HUES64 (cell line): ENCODE measurements around the gene YIF1B.
A peak's percentile ranks its signal among the peaks of the same experiment; 100 is the strongest.
"Not testable (repeated sequence)": the region's sequence is repeated elsewhere in the genome, so short reads cannot be mapped to it uniquely, and the experiment has no call there.

Source experiments
- H3K27ac ChIP-seq: 2 replicates; pipeline ENCODE4 v1.7.0; 2013; ENCODE audit warnings: low read depth, low read length, inconsistent platforms
- H3K27me3 ChIP-seq: 2 replicates; pipeline ENCODE4 v1.6.1; 2013; ENCODE audit warnings: mild to moderate bottlenecking, low read length; ENCODE audit not compliant: insufficient read depth
- H3K36me3 ChIP-seq: 2 replicates; pipeline ENCODE4 v1.6.1; 2013; ENCODE audit warnings: mild to moderate bottlenecking, low read length; ENCODE audit not compliant: insufficient read depth
- H3K4me1 ChIP-seq: 2 replicates; pipeline ENCODE4 v1.6.1; 2013; ENCODE audit warnings: mild to moderate bottlenecking, low read length, moderate library complexity; ENCODE audit not compliant: insufficient read depth
- H3K4me3 ChIP-seq: 2 replicates; pipeline ENCODE4 v1.5.1; 2013; ENCODE audit warnings: mild to moderate bottlenecking, low read length, moderate library complexity
- H3K9ac ChIP-seq: 2 replicates; pipeline ENCODE4 v1.6.1; 2013; ENCODE audit warnings: mild to moderate bottlenecking, low read depth, low read length
- H3K9me3 ChIP-seq: 2 replicates; pipeline ENCODE4 v1.6.1; 2013; ENCODE audit warnings: low read depth, low read length; ENCODE audit not compliant: insufficient read depth
- WGBS: fragments of 150-250, 120-280 bp; methylation state at CpG from one replicate; pipeline ENCODE4 v1.1.7; 2013; ENCODE audit warnings: missing lambda C conversion rate; 5-methylcytosine and 5-hydroxymethylcytosine counted together

YIF1B gene

GRCh38 chr19:38267761-38268483, 47.8 kb downstream of the YIF1B start:
- WGBS = 73% methylated on average over 12 of the region's 12 CpGs
- no peaks in the 10 kb centered on the region for H3K9me3 ChIP-seq
- H3K27me3 ChIP-seq = no peaks in the 10 kb centered on the region
- H3K36me3 ChIP-seq = no peaks in the 10 kb centered on the region
- H3K4me3 ChIP-seq = no peak overlapping the region
- peak overlapping the region; percentile 47; the same call in 1 of the 2 replicates for H3K27ac ChIP-seq
- H3K9ac ChIP-seq = peak overlapping the region; percentile 5
- peaks cover 35% of the 10 kb centered on the region for H3K4me1 ChIP-seq

- Histone ChIP-seq H3K36me3 (no peaks in the 10 kb centered on the region), H3K27ac (peak overlapping the region; percentile 17; the same call in 1 of the 2 replicates), H3K9ac (peak overlapping the region; percentile 3; the same call in 1 of the 2 replicates), H3K4me1 (peaks cover 35% of the 10 kb centered on the region), H3K4me3 (0 out of 2 replicates have a peak overlapping the region, but pooled peaks have one; percentile 7), H3K27me3 (no peaks in the 10 kb centered on the region), H3K9me3 (no peaks in the 10 kb centered on the region)
- WGBS = 67% methylated on average over 12 of the region's 12 CpGs
Measured at GRCh38 chr19:38266981-38267597, 48.7 kb downstream of the YIF1B start.

- 88% methylated on average over 12 of the region's 12 CpGs for WGBS
- Histone ChIP-seq H3K9me3 (no peaks in the 10 kb centered on the region), H3K27ac (no peak overlapping the region), H3K36me3 (no peaks in the 10 kb centered on the region), H3K4me1 (peaks cover 35% of the 10 kb centered on the region), H3K27me3 (no peaks in the 10 kb centered on the region), H3K9ac (no peak overlapping the region; the same call in 1 of the 2 replicates), H3K4me3 (peak overlapping the region; percentile 86)
Measured at GRCh38 chr19:38265921-38266429, 49.8 kb downstream of the YIF1B start.

- WGBS = 28% methylated on average over 14 of the region's 14 CpGs
- H3K27ac ChIP-seq = peak overlapping the region; percentile 96
- H3K27me3 ChIP-seq = no peaks in the 10 kb centered on the region
- H3K9ac ChIP-seq = peak overlapping the region; percentile 83
- H3K9me3 ChIP-seq = no peaks in the 10 kb centered on the region
- no peaks in the 10 kb centered on the region for H3K36me3 ChIP-seq
- peak overlapping the region; percentile 86 for H3K4me3 ChIP-seq
- H3K4me1 ChIP-seq = peaks cover 35% of the 10 kb centered on the region
Measured at GRCh38 chr19:38265213-38265861, 50.4 kb downstream of the YIF1B start.

GRCh38 chr19:38264486-38265212, 51.1 kb downstream of the YIF1B start, which contains the start of gene SPINT2:
Gene SPINT2 (plus strand): TSS chr19:38264573. CDS start chr19:38264893, 320 bp downstream.
- Histone ChIP-seq H3K27me3 (no peaks in the 10 kb centered on the region), H3K27ac (peak within 1 kb of the TSS; percentile 96), H3K9ac (peak within 1 kb of the TSS; percentile 83), H3K9me3 (no peaks in the 10 kb centered on the region), H3K4me1 (peaks cover 32% of the 10 kb centered on the region), H3K4me3 (peak within 1 kb of the TSS; percentile 86), H3K36me3 (no peaks in the 10 kb centered on the region)
- WGBS = under 1% methylated on average over 78 of the region's 78 CpGs

- H3K9ac ChIP-seq = peak overlapping the region; percentile 83
- WGBS = 9% methylated on average over 34 of the region's 34 CpGs
Measured at GRCh38 chr19:38263689-38264485, 51.9 kb downstream of the YIF1B start.

GRCh38 chr19:38262585-38263268, 53.0 kb downstream of the YIF1B start:
- H3K4me3 ChIP-seq = no peak overlapping the region
- 87% methylated on average over 7 of the region's 7 CpGs for WGBS
- H3K4me1 ChIP-seq = peaks cover 23% of the 10 kb centered on the region
- H3K27me3 ChIP-seq = no peaks in the 10 kb centered on the region
- H3K36me3 ChIP-seq = no peaks in the 10 kb centered on the region
- H3K9ac ChIP-seq = no peak overlapping the region
- H3K27ac ChIP-seq = peak overlapping the region; percentile 67; the same call in 1 of the 2 replicates
- no peaks in the 10 kb centered on the region for H3K9me3 ChIP-seq

More at GRCh38 chr19:38263689-38264485, 51.9 kb downstream of the YIF1B start:
- Histone ChIP-seq H3K9me3 (no peaks in the 10 kb centered on the region), H3K4me3 (peak overlapping the region; percentile 86), H3K36me3 (no peaks in the 10 kb centered on the region), H3K27ac (peak overlapping the region; percentile 96; the same call in 1 of the 2 replicates), H3K4me1 (peaks cover 32% of the 10 kb centered on the region), H3K27me3 (no peaks in the 10 kb centered on the region)

GRCh38 chr19:38261942-38262341, 53.8 kb downstream of the YIF1B start:
- H3K4me1 ChIP-seq = peaks cover 15% of the 10 kb centered on the region
- 93% methylated on average over 12 of the region's 12 CpGs for WGBS
- H3K27ac ChIP-seq, H3K27me3 ChIP-seq, H3K36me3 ChIP-seq, H3K9me3 ChIP-seq, H3K9ac ChIP-seq, H3K4me3 ChIP-seq: not testable (repeated sequence)

- peaks cover 21% of the 10 kb centered on the region for H3K27me3 ChIP-seq
- H3K36me3 ChIP-seq = no peaks in the 10 kb centered on the region
- peak overlapping the region; percentile 60 for H3K4me3 ChIP-seq
- no peaks in the 10 kb centered on the region for H3K9me3 ChIP-seq
- H3K4me1 ChIP-seq = peaks cover 28% of the 10 kb centered on the region
- 57% methylated on average over 17 of the region's 17 CpGs for WGBS
- no peak overlapping the region for H3K27ac ChIP-seq
- H3K9ac ChIP-seq = peak overlapping the region; percentile 52; the same call in 1 of the 2 replicates
Measured at GRCh38 chr19:38255383-38256014, 60.2 kb downstream of the YIF1B start.
